ENCODE results near the gene EDN2. TPM values are rescaled to one million over a fixed set of nuclear protein-coding genes. Genes with fewer than 3 reads are reported as not detected.

Gene EDN2
- total and polyA plus RNA-seq, 2 of the 8 experiments (the other 6 are each of a cell fraction or from before 2014, with no cell fraction given), result 0.32 to 0.39 TPM

DNA sequence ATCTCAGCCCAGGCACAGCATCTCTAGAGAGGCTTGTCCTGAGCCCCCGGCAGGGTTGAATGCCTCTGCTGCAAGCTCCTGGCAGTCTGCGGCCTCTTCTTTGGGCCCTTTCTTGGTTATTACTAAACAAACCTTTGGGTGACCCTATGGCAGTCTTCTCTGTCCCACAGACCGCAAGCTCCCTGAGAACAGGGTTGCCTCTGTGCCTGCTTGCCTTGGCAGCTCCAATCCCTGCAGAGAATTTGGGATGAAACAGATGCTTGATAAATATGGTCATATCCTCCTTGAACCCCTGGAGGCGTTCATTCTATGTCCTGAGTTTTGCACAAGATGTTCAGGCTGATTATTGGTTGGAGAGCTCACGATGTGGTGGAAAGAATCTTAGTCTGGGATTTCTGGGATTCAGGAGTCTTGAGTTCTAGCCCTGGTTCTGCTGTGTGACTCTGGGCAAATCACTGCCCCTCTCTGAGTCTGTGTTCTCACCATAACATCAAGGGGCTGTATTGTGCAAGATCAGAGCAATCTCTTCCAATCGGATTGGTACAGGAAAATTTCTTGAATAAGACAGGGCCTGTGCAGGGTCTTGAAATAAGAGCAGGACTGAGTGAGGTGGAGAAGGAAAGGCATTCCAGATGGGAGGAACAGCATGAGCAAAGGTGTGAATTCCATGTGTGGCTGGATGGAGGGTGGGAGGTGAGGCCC lies 49.6 kb downstream of the EDN2 start:
- Histone ChIP-seq H4K8ac (ENCODE audit: extremely low read depth, insufficient read depth, low read length) (no peak overlapping the region), H2BK5ac (ENCODE audit: low read depth, low read length) (no peak overlapping the region), H3K27me3 (replicated peaks in 1 of 4; ENCODE audit: control insufficient read depth in 3 of 4, extremely low read depth in 1 of 4, insufficient read depth in 3 of 4, low read length in 3 of 4) (no peaks in the 10 kb centered on the region), H3K9ac (replicated peaks in 1 of 4; ENCODE audit: extremely low read depth in 1 of 4, low read depth in 3 of 4, low read length in 3 of 4) (no peak overlapping the region), H2BK15ac (ENCODE audit: low read length) (peak overlapping the region; percentile 81; the same call in 1 of the 2 replicates), H2BK120ac (replicated peaks; ENCODE audit: low read depth, low read length) (no peak overlapping the region), H3K36me3 (ENCODE audit: control insufficient read depth in 2 of 4, insufficient read depth in 4 of 4, low read length in 3 of 4) (no peaks in the 10 kb centered on the region), H2BK20ac (ENCODE audit: low read length) (no peak overlapping the region), H3K18ac (ENCODE audit: extremely low read depth, low read length) (no peak overlapping the region), H3K27ac (ENCODE audit: low read depth, low read length) (no peak overlapping the region), H3K4ac (replicated peaks; ENCODE audit: insufficient read length, low read depth, low read length) (no peak overlapping the region), H3K4me1 (replicated peaks in 1 of 4; ENCODE audit: control insufficient read depth in 3 of 4, insufficient read depth in 4 of 4, low read length in 3 of 4) (peaks cover 0 to 10% (median 4%) of the 10 kb centered on the region in 4 experiments; a peak in 5 of 7 replicates), H2AK5ac (ENCODE audit: low read depth, low read length) (no peak overlapping the region), H2BK12ac (ENCODE audit: low read depth, low read length) (0 out of 2 replicates have a peak overlapping the region, but pooled peaks have one; percentile 80), H3K79me2 (ENCODE audit: control insufficient read depth in 1 of 2, insufficient read depth in 2 of 2, low read length in 2 of 2) (no peaks in the 10 kb centered on the region), H4K20me1 (replicated peaks in 1 of 2; ENCODE audit: control insufficient read depth in 1 of 2, insufficient read depth in 2 of 2, low read length in 2 of 2) (no peaks in the 10 kb centered on the region), H3K9me3 (ENCODE audit: insufficient read depth in 2 of 2, low read depth in 1 of 2, low read length in 1 of 2) (no peaks in the 10 kb centered on the region), H3K4me3 (ENCODE audit: extremely low read depth in 1 of 4, insufficient read depth in 2 of 4, low read depth in 3 of 4, low read length in 4 of 4) (no peak overlapping the region), H3K56ac (replicated peaks; ENCODE audit: insufficient read length, low read depth, low read length) (no peak overlapping the region), H2AFZ (ENCODE audit: low read length) (no peak overlapping the region), H4K5ac (ENCODE audit: insufficient read length, low read depth, low read length) (no peak overlapping the region), H3K23me2 (ENCODE audit: low read depth, low read length) (no peaks in the 10 kb centered on the region), H3K14ac (ENCODE audit: insufficient read length) (no peak overlapping the region), H4K91ac (replicated peaks; ENCODE audit: insufficient read length, low read length) (no peak overlapping the region), H3K79me1 (ENCODE audit: low read depth, low read length) (no peaks in the 10 kb centered on the region), H3K4me2 (ENCODE audit: insufficient read depth in 1 of 2, low read depth in 2 of 2, low read length in 2 of 2) (no peak overlapping the region), H3K23ac (ENCODE audit: insufficient read length) (no peak overlapping the region)
- no peak for TF ChIP-seq CREB1 (IDR thresholded peaks at IDR 0.05)
- peak; percentile 77 for TF ChIP-seq KDM1A (IDR thresholded peaks at IDR 0.05; ENCODE audit: borderline replicate concordance, low read length)
- ChIA-PET POLR2A (ENCODE audit: partially characterized antibody) (interaction anchor here (1.3 kb wide), 1 partner anchor 104 kb away, joined by 4 read pairs; no protein-coding TSS in a partner anchor), CTCF (ENCODE audit: partially characterized antibody) (interaction anchor here (0.8 to 16.2 kb wide), 27 partner anchors 10 to 529 kb away, joined by 3 to 420 read pairs (median 15); partner anchors contain the start of genes EDN2 and FOXO6)
- no peak for FAIRE-seq
- WGBS, 2 experiments (ENCODE audit: extremely low coverage in 1 of 2, insufficient coverage in 1 of 2, insufficient read length in 1 of 2, insufficient replicate concordance in 2 of 2, low coverage in 1 of 2, low lambda C conversion rate in 2 of 2, missing lambda C conversion rate in 1 of 2), result 75% methylated on average over 6 of the region's 6 CpGs; no CpG with 5 or more reads in 1 of the 2 experiments
- no peak for DNase-seq (ENCODE audit: low read depth in 1 of 2, low spot score in 2 of 2)
